ENCODE data around the gene MAMDC4.

The MAMDC4 gene

GRCh38 chr9:136820971-136821825 lies 30.9 kb upstream of the MAMDC4 start:
- Histone ChIP-seq H3K9ac (no peak overlapping the region), H3K27me3 (ENCODE audit: control insufficient read depth, insufficient read depth, low read length) (no peaks in the 10 kb centered on the region), H3K4me2 (ENCODE audit: low read length) (no peak overlapping the region), H3K4me3 (ENCODE audit: low read depth, low read length) (no peak overlapping the region), H3K9me3 (ENCODE audit: control insufficient read depth, low read length) (no peaks in the 10 kb centered on the region), H2AFZ (no peak overlapping the region), H3K4me1 (no peaks in the 10 kb centered on the region), H3K79me2 (no peaks in the 10 kb centered on the region), H3K36me3 (ENCODE audit: control insufficient read depth, insufficient read depth, low read length) (no peaks in the 10 kb centered on the region), H3K27ac (no peak overlapping the region)
- TF ChIP-seq, protein P1, sequence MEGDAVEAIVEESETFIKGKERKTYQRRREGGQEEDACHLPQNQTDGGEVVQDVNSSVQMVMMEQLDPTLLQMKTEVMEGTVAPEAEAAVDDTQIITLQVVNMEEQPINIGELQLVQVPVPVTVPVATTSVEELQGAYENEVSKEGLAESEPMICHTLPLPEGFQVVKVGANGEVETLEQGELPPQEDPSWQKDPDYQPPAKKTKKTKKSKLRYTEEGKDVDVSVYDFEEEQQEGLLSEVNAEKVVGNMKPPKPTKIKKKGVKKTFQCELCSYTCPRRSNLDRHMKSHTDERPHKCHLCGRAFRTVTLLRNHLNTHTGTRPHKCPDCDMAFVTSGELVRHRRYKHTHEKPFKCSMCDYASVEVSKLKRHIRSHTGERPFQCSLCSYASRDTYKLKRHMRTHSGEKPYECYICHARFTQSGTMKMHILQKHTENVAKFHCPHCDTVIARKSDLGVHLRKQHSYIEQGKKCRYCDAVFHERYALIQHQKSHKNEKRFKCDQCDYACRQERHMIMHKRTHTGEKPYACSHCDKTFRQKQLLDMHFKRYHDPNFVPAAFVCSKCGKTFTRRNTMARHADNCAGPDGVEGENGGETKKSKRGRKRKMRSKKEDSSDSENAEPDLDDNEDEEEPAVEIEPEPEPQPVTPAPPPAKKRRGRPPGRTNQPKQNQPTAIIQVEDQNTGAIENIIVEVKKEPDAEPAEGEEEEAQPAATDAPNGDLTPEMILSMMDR (IDR thresholded peaks at IDR 0.05), result no peak

GRCh38 chr9:136821826-136822544 lies 30.2 kb upstream of the MAMDC4 start:
- TF ChIP-seq, protein P1 (IDR thresholded peaks at IDR 0.05), result no peak
- Histone ChIP-seq H3K9ac (no peak overlapping the region), H3K4me2 (ENCODE audit: low read length) (no peak overlapping the region), H2AFZ (no peak overlapping the region), H3K4me1 (no peaks in the 10 kb centered on the region), H3K27ac (no peak overlapping the region), H3K4me3 (ENCODE audit: low read depth, low read length) (no peak overlapping the region), H3K36me3 (ENCODE audit: control insufficient read depth, insufficient read depth, low read length) (no peaks in the 10 kb centered on the region), H3K9me3 (ENCODE audit: control insufficient read depth, low read length) (no peaks in the 10 kb centered on the region), H3K27me3 (ENCODE audit: control insufficient read depth, insufficient read depth, low read length) (no peaks in the 10 kb centered on the region), H3K79me2 (no peaks in the 10 kb centered on the region)

- Histone ChIP-seq H3K4me2 (ENCODE audit: low read length) (no peak overlapping the region), H3K27me3 (ENCODE audit: control insufficient read depth, insufficient read depth, low read length) (no peaks in the 10 kb centered on the region), H3K9ac (no peak overlapping the region), H3K36me3 (ENCODE audit: control insufficient read depth, insufficient read depth, low read length) (no peaks in the 10 kb centered on the region), H3K9me3 (ENCODE audit: control insufficient read depth, low read length) (no peaks in the 10 kb centered on the region), H3K4me1 (no peaks in the 10 kb centered on the region), H3K27ac (no peak overlapping the region), H3K4me3 (ENCODE audit: low read depth, low read length) (no peak overlapping the region), H3K79me2 (no peaks in the 10 kb centered on the region), H2AFZ (no peak overlapping the region)
- TF ChIP-seq, protein P1 (IDR thresholded peaks at IDR 0.05), result no peak
These were observed 28.8 kb upstream of the MAMDC4 start for GRCh38 chr9:136823136-136824046.

- H3K9me3 ChIP-seq (ENCODE audit: control insufficient read depth, low read length), result no peaks in the 10 kb centered on the region
- H3K9ac ChIP-seq, result no peak overlapping the region
- no peak overlapping the region for H3K4me2 ChIP-seq (ENCODE audit: low read length)
- TF ChIP-seq, protein P1 (IDR thresholded peaks at IDR 0.05), result no peak
- no peaks in the 10 kb centered on the region for H3K27me3 ChIP-seq (ENCODE audit: control insufficient read depth, insufficient read depth, low read length)
- no peak overlapping the region for H3K4me3 ChIP-seq (ENCODE audit: low read depth, low read length)
- no peak overlapping the region for H3K27ac ChIP-seq
- H3K4me1 ChIP-seq, result no peaks in the 10 kb centered on the region
- H3K36me3 ChIP-seq (ENCODE audit: control insufficient read depth, insufficient read depth, low read length), result no peaks in the 10 kb centered on the region
- H3K79me2 ChIP-seq, result no peaks in the 10 kb centered on the region
- H2AFZ ChIP-seq, result no peak overlapping the region
These were observed 27.5 kb upstream of the MAMDC4 start for GRCh38 chr9:136824496-136825225.

All from parathyroid adenoma (tissue), 2 donors.